ENCODE results near the gene FAM131A. TPM values are rescaled to one million over a fixed set of nuclear protein-coding genes. Genes with fewer than 3 reads are reported as not detected.

The FAM131A gene
- total RNA-seq, 1 experiment from 2014 or later = 15.1 TPM

DNA sequence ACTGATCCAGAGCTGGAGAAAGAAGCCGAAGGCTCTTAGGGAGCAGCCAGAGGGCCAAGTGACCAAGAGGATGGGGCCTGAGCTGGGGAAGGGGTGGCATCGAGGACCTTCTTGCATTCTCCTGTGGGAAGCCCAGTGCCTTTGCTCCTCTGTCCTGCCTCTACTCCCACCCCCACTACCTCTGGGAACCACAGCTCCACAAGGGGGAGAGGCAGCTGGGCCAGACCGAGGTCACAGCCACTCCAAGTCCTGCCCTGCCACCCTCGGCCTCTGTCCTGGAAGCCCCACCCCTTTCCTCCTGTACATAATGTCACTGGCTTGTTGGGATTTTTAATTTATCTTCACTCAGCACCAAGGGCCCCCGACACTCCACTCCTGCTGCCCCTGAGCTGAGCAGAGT, 52.0 kb downstream of the FAM131A start:
- POLR2A ChIA-PET (ENCODE audit: low non-redundant PET) = no interaction called here
- intact Hi-C loops (cut with micrococcal nuclease; ENCODE audit: unreplicated experiment) = no loop called here
- Histone ChIP-seq H3K27me3 (replicated peaks; ENCODE audit: insufficient read depth, low read depth, low read length, poor library complexity) (no peaks in the 10 kb centered on the region), H3K27ac (ENCODE audit: low read depth, low read length, poor library complexity, severe bottlenecking) (no peak overlapping the region), H3K9me3 (ENCODE audit: low read depth, low read length, poor library complexity, severe bottlenecking) (no peaks in the 10 kb centered on the region), H3K4me1 (ENCODE audit: insufficient read depth, low read length, poor library complexity, severe bottlenecking) (no peaks in the 10 kb centered on the region), H3K36me3 (ENCODE audit: insufficient read depth, low read length, poor library complexity, severe bottlenecking) (no peaks in the 10 kb centered on the region), H3K4me3 (ENCODE audit: low read depth, low read length, poor library complexity, severe bottlenecking) (no peak overlapping the region)
- DNase-seq (ENCODE audit: low spot score) = no peak
- TF ChIP-seq EZH2 (IDR thresholded peaks at IDR 0.05; ENCODE audit: borderline replicate concordance, low read depth, low read length, poor library complexity, severe bottlenecking) = no peak
- TF ChIP-seq, protein P1, sequence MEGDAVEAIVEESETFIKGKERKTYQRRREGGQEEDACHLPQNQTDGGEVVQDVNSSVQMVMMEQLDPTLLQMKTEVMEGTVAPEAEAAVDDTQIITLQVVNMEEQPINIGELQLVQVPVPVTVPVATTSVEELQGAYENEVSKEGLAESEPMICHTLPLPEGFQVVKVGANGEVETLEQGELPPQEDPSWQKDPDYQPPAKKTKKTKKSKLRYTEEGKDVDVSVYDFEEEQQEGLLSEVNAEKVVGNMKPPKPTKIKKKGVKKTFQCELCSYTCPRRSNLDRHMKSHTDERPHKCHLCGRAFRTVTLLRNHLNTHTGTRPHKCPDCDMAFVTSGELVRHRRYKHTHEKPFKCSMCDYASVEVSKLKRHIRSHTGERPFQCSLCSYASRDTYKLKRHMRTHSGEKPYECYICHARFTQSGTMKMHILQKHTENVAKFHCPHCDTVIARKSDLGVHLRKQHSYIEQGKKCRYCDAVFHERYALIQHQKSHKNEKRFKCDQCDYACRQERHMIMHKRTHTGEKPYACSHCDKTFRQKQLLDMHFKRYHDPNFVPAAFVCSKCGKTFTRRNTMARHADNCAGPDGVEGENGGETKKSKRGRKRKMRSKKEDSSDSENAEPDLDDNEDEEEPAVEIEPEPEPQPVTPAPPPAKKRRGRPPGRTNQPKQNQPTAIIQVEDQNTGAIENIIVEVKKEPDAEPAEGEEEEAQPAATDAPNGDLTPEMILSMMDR (conservative IDR thresholded peaks at IDR 0.05; ENCODE audit: low read depth, low read length) = no peak
- BruUV-seq (replicated peaks) = no TSS peak
- CTCF ChIA-PET = no interaction called here

DNA sequence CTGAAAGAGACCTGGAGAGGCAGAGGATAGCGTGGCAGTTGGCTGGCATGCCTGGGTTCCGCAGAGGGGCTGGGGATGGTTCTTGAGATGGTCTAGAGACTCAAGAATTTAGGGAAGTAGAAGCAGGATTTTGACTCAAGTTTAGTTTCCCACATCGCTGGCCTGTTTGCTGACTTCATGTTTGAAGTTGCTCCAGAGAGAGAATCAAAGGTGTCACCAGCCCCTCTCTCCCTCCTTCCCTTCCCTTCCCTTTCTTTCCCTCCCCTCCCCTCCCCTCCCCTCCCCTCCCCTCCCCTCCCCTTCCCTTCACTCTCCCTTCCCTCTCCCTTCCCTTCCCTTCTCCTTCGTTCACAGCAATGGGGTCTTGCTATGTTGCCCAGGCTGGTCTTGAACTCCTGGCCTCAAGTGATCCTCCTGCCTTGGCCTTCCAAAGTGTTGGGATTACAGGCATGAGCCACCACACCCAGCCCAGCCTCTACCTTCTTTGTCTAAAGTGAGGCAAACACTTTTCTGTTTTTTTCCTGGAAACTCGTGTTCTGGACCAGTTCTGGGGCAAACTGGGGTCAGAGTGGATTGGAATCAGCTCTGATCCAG, 52.6 kb downstream of the FAM131A start:
- Histone ChIP-seq H3K27ac (ENCODE audit: low read depth, low read length, poor library complexity, severe bottlenecking) (no peak overlapping the region), H3K9me3 (ENCODE audit: low read depth, low read length, poor library complexity, severe bottlenecking) (no peaks in the 10 kb centered on the region), H3K36me3 (ENCODE audit: insufficient read depth, low read length, poor library complexity, severe bottlenecking) (no peaks in the 10 kb centered on the region), H3K27me3 (replicated peaks; ENCODE audit: insufficient read depth, low read depth, low read length, poor library complexity) (no peaks in the 10 kb centered on the region), H3K4me1 (ENCODE audit: insufficient read depth, low read length, poor library complexity, severe bottlenecking) (no peaks in the 10 kb centered on the region), H3K4me3 (ENCODE audit: low read depth, low read length, poor library complexity, severe bottlenecking) (no peak overlapping the region)
- ChIA-PET POLR2A (ENCODE audit: low non-redundant PET) (no interaction called here), CTCF (no interaction called here)
- no peak for DNase-seq (ENCODE audit: low spot score)
- TF ChIP-seq EZH2 (IDR thresholded peaks at IDR 0.05; ENCODE audit: borderline replicate concordance, low read depth, low read length, poor library complexity, severe bottlenecking) = no peak
- TF ChIP-seq, protein P1 (conservative IDR thresholded peaks at IDR 0.05; ENCODE audit: low read depth, low read length) = no peak
- intact Hi-C loops (cut with micrococcal nuclease; ENCODE audit: unreplicated experiment) = no loop called here
- no TSS peak for BruUV-seq (replicated peaks)

DNA sequence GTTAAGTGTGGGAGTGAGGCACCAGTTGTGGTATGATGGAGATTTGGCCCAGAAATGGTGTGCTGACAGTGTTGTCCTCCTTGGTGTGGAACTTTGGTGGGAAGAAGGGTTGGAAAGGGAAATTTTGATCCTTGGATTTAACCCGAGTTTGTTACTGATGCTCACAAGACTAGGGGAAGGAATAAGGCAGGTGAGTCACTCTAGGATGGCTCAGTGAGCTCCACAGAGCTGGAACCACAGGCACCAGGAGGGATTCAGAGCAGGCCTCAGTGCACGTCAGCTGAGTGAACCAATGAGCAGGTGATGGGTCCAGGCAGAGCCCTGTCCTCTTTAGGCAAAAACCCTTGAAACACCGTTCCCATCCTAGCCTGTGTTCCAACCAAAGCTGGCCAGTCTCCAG, 53.9 kb downstream of the FAM131A start:
- H3K27me3 ChIP-seq (replicated peaks; ENCODE audit: insufficient read depth, low read depth, low read length, poor library complexity) = no peaks in the 10 kb centered on the region
- no peaks in the 10 kb centered on the region for H3K9me3 ChIP-seq (ENCODE audit: low read depth, low read length, poor library complexity, severe bottlenecking)
- intact Hi-C loops (cut with micrococcal nuclease; ENCODE audit: unreplicated experiment) = no loop called here
- H3K36me3 ChIP-seq (ENCODE audit: insufficient read depth, low read length, poor library complexity, severe bottlenecking) = no peaks in the 10 kb centered on the region
- ChIA-PET CTCF (no interaction called here), POLR2A (ENCODE audit: low non-redundant PET) (no interaction called here)
- H3K4me1 ChIP-seq (ENCODE audit: insufficient read depth, low read length, poor library complexity, severe bottlenecking) = no peaks in the 10 kb centered on the region
- H3K27ac ChIP-seq (ENCODE audit: low read depth, low read length, poor library complexity, severe bottlenecking) = no peak overlapping the region
- TF ChIP-seq, protein P1 (conservative IDR thresholded peaks at IDR 0.05; ENCODE audit: low read depth, low read length) = no peak
- no peak for TF ChIP-seq EZH2 (IDR thresholded peaks at IDR 0.05; ENCODE audit: borderline replicate concordance, low read depth, low read length, poor library complexity, severe bottlenecking)
- H3K4me3 ChIP-seq (ENCODE audit: low read depth, low read length, poor library complexity, severe bottlenecking) = no peak overlapping the region
- no TSS peak for BruUV-seq (replicated peaks)
- DNase-seq (ENCODE audit: low spot score) = no peak
